GM19099 (cell line): ENCODE results near the gene FBLN2.

ENCODE experiments used
- POLR2A ChIP-seq: IDR thresholded peaks from 3 replicates; pipeline ENCODE4 v1.6.1; 2011; ENCODE audit warnings: low read depth; ENCODE audit not compliant: insufficient read length; ENCODE audit errors: extremely low read depth

FBLN2 gene

DNA sequence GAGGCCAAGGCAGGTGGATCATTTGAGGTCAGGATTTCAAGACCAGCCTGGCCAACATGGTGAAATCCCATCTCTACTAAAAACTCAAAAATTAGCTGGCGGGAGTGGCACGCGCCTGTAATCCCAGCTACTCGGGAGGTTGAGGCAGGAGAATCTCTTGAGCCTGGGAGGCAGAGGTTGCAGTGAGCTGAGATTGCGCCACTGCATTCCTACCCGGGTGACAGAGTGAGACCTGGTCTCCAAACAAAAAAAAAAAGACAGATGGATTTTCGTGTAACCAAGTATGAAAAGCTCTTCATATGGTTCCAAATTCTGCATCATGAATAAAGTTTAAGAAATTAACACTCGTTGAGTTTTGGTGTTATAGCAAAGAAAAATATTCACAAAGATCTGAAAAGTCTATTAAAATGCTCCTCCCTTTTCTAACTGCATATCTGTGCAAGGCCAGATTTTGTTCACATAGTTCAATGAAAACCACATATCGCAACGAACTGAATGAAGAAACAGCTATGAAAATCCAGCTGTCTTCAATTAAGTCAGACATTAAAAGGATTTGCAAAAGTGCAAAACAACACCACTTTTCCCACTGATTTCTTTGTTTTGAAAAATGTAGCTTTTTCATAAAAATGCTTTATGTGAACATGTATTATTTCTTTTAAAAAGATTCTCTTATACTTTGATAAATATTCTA is 23.8 kb upstream of the FBLN2 start:
- TF ChIP-seq POLR2A: no peak

GRCh38 chr3:13525827-13526625 is 22.9 kb upstream of the FBLN2 start:
- no peak for TF ChIP-seq POLR2A

DNA sequence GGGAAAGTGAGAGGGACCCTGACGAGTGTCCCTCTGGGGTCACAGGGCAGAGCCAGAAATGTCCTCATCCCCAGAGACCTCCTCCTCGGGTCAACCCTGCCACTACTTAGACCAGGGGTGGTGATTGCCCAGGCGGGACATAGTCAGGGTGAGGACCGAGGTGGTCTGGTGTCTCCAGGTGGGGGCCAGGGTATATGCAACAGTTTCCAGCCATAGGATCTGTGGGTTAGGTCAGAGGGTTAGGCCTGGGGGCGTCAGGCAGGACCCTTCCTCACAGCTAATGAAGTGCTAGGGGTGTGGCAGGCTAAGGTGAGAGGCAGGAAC is 22.3 kb upstream of the FBLN2 start:
- TF ChIP-seq POLR2A: no peak

GRCh38 chr3:13528217-13528867 is 20.6 kb upstream of the FBLN2 start:
- no peak for TF ChIP-seq POLR2A

GRCh38 chr3:13529196-13530112 is 19.5 kb upstream of the FBLN2 start:
- TF ChIP-seq POLR2A: no peak

- TF ChIP-seq POLR2A: no peak
Measured at GRCh38 chr3:13530241-13531009, 18.5 kb upstream of the FBLN2 start.

DNA sequence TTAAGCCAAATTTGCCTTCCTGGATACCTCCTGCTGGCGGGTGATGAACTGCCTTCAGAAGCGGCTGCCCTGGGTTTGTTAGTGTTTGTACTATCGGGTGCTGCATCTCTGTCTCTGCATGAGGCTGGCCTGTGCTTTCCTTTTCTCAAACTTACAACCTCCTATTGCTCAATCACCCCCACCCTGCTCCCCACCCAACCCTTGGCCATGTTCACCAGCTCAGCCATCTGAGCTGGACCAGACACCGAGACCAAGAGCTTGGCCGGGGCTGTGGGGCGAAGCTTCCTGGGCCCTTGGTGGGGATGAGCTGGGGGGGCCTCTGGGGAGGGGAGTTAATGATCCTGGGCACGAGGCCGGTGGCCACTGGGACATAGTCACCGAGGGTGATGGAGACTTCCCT is 16.8 kb upstream of the FBLN2 start:
- TF ChIP-seq POLR2A: no peak

DNA sequence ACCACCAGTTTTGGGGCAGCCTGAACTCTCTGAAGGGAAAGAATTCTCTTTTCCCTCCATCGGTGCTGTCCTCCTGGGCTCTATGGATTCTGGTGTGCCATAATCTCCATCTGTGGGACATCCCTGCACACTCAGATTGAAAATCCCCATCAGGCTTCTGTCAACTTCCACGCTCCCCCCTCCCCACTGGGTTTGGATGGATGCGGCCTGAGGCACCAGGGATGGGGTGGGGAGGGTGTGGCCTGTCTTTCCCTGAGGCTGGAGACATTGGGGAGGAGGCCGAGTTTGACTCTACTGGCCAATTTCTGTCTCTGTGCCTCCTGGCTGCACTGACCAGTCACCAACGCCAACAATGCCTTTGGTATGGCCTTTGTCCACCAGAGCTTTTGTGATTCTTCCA is 16.3 kb upstream of the FBLN2 start:
- no peak for TF ChIP-seq POLR2A

- no peak for TF ChIP-seq POLR2A
Measured at GRCh38 chr3:13533885-13534301, 15.0 kb upstream of the FBLN2 start.

GRCh38 chr3:13535526-13535875 is 13.4 kb upstream of the FBLN2 start:
- no peak for TF ChIP-seq POLR2A

DNA sequence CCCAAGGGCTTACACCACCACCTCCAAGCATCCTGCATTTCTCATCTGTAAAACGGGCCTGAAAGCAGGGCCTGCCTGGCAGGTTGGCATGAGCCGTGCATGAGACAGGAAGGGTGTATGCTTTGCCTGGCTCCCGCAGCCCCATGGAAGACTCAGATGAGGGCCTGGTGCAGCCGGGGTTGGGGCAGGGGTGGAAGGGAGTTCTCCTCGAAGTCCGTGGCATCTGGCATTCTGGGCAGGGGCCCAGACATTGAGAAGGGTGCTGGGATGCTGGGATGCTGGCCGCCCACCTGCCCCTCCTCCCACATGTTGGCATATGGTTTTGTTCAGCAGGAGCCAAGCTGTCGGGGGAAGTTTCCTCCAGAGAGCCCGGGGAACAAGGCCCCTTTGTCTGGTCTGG is 13.0 kb upstream of the FBLN2 start:
- TF ChIP-seq POLR2A: no peak

DNA sequence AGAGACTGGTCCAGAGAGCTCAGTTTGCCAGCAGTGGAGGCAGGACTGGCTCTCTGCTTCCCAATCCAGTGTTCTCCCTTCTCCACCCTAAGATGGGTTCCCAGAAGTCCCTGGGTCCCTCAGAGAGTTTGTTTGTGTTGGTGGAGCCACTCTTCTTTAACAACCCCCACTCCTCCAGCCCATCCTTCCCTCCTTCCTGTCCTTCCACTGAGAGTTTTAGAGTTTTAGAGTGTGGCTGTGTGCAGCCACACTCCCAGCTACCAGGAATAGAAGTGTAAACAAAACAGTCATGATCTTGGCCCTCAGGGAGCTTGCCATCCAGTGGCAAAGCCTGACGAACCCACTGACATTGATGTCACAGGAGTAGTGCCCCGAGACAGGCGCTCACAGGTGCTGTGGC is 12.5 kb upstream of the FBLN2 start:
- TF ChIP-seq POLR2A: no peak

DNA sequence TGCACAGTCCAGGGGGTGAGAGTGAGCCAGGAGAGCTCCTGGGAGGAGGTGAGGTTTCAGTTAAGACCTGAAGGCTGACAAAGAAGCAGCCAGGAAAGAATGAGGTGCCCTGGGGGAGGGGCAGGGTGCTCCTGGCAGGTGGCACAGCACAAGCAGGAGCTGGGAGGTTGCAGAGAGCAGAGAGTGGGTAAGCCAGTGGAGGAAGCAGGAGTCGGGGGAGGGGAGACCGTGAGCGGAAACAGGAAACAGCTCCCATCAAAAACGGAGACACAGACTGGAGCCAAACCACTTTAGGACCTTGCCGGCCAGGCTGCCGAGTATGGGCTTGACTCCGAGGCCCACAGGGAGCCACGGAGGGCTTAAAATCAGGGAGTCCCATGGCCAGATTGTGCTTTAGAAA is 12.1 kb upstream of the FBLN2 start:
- no peak for TF ChIP-seq POLR2A

DNA sequence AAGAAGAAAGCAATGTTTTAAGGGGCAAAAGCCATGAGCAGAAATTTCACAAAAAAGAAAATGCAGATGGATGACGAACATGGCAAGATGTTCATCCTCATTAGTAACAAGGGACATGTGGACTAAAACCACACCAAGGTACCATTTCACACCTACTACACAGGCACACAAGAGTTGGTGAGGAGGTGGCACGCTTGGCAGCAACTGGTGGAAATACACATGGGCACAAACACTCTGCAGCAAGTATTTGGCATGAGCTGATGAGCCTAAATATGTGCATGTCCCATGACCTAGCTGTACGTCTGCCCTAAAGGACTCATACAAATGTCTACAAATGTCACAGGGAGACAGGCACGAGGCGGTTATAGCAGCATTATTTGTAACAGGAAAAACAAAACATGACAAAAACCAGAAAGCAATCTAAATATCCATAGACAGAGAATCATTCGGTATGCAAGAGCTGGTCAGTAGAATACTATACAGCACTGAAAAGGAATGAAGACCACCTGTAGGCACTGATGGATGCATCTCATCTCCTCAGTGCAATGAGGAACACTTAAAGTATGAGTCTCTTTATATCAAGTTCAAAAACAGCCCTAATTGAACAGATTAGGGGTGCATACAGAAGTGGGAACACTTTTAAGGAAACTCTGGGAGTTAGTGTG is 11.5 kb upstream of the FBLN2 start:
- TF ChIP-seq POLR2A: no peak
